Measurements from ENCODE around the gene YLPM1. TPM values are rescaled to one million over a fixed set of nuclear protein-coding genes. Genes with fewer than 3 reads are reported as not detected.

YLPM1 gene
- total and polyA plus RNA-seq, 2 donors from 2014 or later: 16.2 to 68.2 TPM

DNA sequence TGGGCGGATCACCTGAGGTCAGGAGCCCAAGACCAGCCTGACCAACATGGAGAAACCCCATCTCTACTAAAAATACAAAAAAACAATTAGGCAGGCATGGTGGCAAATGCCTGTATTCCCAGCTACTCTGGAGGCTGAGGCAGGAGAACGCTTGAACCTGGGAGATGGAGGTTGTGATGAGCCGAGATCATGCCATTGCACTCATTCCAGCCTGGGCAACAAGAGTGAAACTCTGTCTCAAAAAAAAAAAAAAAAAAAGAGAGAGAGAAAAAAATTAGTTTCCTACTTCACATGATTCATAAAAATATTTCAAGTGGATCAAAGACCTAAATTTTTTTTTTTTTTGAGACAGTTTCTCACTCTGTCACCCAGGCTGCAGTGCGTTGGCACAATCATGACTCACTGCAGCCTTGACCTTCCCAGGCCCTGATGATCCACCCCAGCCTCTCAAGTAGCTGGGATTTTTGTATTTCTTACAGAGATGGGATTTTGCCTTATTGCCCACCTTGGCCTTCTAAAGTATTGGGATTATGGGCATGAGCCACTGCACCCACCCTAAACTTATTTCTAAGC, 25.3 kb upstream of the YLPM1 start:
- Histone ChIP-seq H3K4me3 (ENCODE audit: low read length in 3 of 3) (no peak overlapping the region), H3K4me1 (ENCODE audit: control insufficient read depth in 2 of 3, insufficient read depth in 2 of 3, low read depth in 1 of 3, low read length in 3 of 3) (peaks cover 0 to 4% (median 0%) of the 10 kb centered on the region in 3 donors), H3K27ac (ENCODE audit: low read depth in 2 of 2, low read length in 2 of 2) (no peak overlapping the region), H3K27me3 (ENCODE audit: control insufficient read depth, insufficient read depth, low read length) (no peaks in the 10 kb centered on the region), H3K9ac (ENCODE audit: low read length in 3 of 3) (no peak overlapping the region), H3K9me3 (ENCODE audit: control insufficient read depth in 2 of 3, insufficient read depth in 1 of 3, low read length in 3 of 3) (no peaks in the 10 kb centered on the region), H3K36me3 (ENCODE audit: control insufficient read depth in 2 of 3, insufficient read depth in 3 of 3, low read length in 3 of 3) (peaks cover 0 to 4% (median 2%) of the 10 kb centered on the region in 3 donors)
- no peak for FAIRE-seq
- TF ChIP-seq, protein P1, sequence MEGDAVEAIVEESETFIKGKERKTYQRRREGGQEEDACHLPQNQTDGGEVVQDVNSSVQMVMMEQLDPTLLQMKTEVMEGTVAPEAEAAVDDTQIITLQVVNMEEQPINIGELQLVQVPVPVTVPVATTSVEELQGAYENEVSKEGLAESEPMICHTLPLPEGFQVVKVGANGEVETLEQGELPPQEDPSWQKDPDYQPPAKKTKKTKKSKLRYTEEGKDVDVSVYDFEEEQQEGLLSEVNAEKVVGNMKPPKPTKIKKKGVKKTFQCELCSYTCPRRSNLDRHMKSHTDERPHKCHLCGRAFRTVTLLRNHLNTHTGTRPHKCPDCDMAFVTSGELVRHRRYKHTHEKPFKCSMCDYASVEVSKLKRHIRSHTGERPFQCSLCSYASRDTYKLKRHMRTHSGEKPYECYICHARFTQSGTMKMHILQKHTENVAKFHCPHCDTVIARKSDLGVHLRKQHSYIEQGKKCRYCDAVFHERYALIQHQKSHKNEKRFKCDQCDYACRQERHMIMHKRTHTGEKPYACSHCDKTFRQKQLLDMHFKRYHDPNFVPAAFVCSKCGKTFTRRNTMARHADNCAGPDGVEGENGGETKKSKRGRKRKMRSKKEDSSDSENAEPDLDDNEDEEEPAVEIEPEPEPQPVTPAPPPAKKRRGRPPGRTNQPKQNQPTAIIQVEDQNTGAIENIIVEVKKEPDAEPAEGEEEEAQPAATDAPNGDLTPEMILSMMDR (IDR thresholded peaks at IDR 0.05; ENCODE audit: borderline replicate concordance, extremely low read depth, insufficient read depth): no peak
- DNase-seq: no peak
- intact Hi-C loops (cut with DNase I): no loop called here

DNA sequence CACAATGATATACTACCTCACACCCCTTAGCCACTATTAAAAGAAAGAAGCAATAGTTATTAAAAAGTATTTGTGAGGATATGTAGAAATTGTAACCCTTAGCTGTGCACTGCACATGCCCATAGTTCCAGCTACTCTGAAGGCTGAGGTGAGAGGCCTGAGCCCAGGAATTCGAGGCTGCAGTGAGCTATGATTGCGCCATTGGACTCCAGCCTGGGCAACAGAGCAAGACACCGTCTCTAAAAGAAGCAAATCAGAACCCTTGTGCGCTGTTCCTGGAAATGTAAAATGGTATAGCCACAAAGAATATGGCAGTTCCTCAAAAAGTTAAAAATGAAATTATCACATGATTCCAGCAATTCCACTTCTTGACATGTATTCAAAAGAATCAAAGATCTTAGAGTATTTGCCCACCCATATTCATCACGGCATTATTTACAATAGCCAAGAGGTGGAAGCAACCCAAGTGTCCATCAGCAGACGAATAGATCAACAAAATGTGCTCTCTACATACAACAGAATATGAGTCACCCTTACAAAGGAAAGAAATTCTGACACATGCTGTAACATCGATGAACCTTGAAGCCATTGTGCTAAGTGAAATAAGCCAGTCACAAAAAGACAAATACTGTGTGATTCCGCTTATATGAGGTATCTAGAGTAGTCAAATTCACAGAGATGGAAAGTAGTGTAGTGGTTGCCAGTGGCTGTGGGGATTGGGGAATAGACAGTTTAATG, 23.7 kb upstream of the YLPM1 start:
- H3K27me3 ChIP-seq (ENCODE audit: control insufficient read depth, insufficient read depth, low read length): no peaks in the 10 kb centered on the region
- H3K4me1 ChIP-seq (ENCODE audit: control insufficient read depth in 2 of 3, insufficient read depth in 2 of 3, low read depth in 1 of 3, low read length in 3 of 3): peaks cover 0 to 4% (median 0%) of the 10 kb centered on the region in 3 donors
- H3K9ac ChIP-seq (ENCODE audit: low read length in 3 of 3): no peak overlapping the region
- no peak overlapping the region for H3K27ac ChIP-seq (ENCODE audit: low read depth in 2 of 2, low read length in 2 of 2)
- FAIRE-seq (no peak), DNase-seq (no peak)
- TF ChIP-seq, protein P1 (IDR thresholded peaks at IDR 0.05; ENCODE audit: borderline replicate concordance, extremely low read depth, insufficient read depth): no peak
- H3K36me3 ChIP-seq (ENCODE audit: control insufficient read depth in 2 of 3, insufficient read depth in 3 of 3, low read length in 3 of 3): peaks cover 0 to 2% (median 0%) of the 10 kb centered on the region in 3 donors
- intact Hi-C loops (cut with DNase I): no loop called here
- H3K4me3 ChIP-seq (ENCODE audit: low read length in 3 of 3): no peak overlapping the region
- H3K9me3 ChIP-seq (ENCODE audit: control insufficient read depth in 2 of 3, insufficient read depth in 1 of 3, low read length in 3 of 3): no peaks in the 10 kb centered on the region

DNA sequence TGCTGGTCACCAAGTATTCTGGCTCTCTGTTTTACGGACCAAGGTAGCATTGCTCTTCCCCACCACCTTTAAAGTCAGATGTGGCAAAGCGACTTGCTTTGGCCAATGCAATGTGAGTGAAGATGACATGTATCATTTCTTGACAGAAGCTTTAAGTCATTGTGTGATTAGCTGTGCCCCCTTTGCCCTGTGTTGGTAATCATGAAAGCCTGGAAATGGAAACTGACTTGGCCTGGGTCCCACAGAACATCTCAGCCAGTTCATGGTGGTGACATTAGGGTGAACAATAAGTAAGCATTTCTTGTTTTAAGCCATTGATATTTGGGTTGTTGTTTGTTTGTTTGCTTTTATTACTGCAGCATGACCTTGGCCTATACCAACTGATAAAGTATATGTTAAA, 15.9 kb upstream of the YLPM1 start:
- TF ChIP-seq, protein P1 (IDR thresholded peaks at IDR 0.05; ENCODE audit: borderline replicate concordance, extremely low read depth, insufficient read depth): no peak
- FAIRE-seq: no peak
- Histone ChIP-seq H3K9me3 (ENCODE audit: control insufficient read depth in 2 of 3, insufficient read depth in 1 of 3, low read length in 3 of 3) (no peaks in the 10 kb centered on the region), H3K4me1 (ENCODE audit: control insufficient read depth in 2 of 3, insufficient read depth in 2 of 3, low read depth in 1 of 3, low read length in 3 of 3) (no peaks in the 10 kb centered on the region), H3K36me3 (ENCODE audit: control insufficient read depth in 2 of 3, insufficient read depth in 3 of 3, low read length in 3 of 3) (no peaks in the 10 kb centered on the region), H3K27ac (ENCODE audit: low read depth in 2 of 2, low read length in 2 of 2) (no peak overlapping the region), H3K4me3 (ENCODE audit: low read length in 3 of 3) (no peak overlapping the region), H3K27me3 (ENCODE audit: control insufficient read depth, insufficient read depth, low read length) (no peaks in the 10 kb centered on the region), H3K9ac (ENCODE audit: low read length in 3 of 3) (no peak overlapping the region)
- intact Hi-C loops (cut with DNase I): no loop called here
- no peak for DNase-seq

Measured in kidney (tissue), 14 donors.